Measurements from ENCODE around the gene ATF7IP2. TPM values are rescaled to one million over a fixed set of nuclear protein-coding genes. Genes with fewer than 3 reads are reported as not detected.
"Not testable (repeated sequence)": the region's sequence is repeated elsewhere in the genome, so short reads cannot be mapped to it uniquely, and the experiment has no call there.

The ATF7IP2 gene
- total and polyA plus RNA-seq, 5 donors, result 27.3 to 43.2 (median 29.3) TPM

DNA sequence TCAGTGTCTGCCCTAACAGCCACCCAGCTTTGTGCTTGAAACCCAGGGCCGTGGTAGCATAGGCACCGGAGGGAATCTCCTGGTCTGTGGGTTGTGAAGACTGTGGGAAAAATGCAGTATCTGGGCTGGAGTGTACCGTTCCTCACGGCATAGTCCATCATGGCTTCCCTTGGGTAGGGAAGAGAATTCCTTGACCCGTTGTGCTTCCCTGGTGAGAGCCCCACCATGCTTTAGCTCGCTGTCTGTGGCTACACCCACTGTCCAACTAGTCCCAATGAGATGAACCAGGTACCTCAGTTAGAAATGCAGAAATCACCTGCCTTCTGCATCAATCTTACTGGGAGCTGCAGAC, 67.3 kb downstream of the ATF7IP2 start:
- WGBS, result 98% methylated on average over 6 of the region's 6 CpGs
- intact Hi-C loops (cut with DNase I), result no loop called here
- ATAC-seq, result no peak
- Histone ChIP-seq H3K9me3 (ENCODE audit: control insufficient read depth, low read length) (no peaks in the 10 kb centered on the region), H3K27ac (ENCODE audit: low read length) (no peak overlapping the region), H3K4me1 (ENCODE audit: control insufficient read depth, insufficient read depth, low read length) (no peaks in the 10 kb centered on the region), H3K4me3 (ENCODE audit: low read length) (no peak overlapping the region), H3K27me3 (ENCODE audit: control insufficient read depth, insufficient read depth) (no peaks in the 10 kb centered on the region)
- DNase-seq, result no peak

DNA sequence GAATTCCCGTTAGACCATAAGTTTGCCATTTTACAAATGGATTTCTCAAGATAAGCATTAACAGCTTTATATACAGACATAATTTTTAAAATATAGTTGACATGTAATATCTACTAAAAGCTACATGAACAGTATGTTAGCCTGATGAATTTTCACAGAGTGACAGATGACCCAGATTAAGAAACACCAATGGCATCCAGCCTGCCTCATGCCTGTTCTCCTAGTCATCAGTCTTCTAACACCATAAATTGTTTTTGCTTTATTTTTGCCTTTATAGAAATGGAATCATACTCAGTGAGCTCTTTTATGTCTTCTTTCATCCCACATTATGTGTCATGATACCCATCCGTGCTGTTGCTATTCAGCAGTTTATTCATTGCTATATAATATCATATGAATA, 80.0 kb downstream of the ATF7IP2 start:
- intact Hi-C loops (cut with DNase I), result no loop called here
- no peak for ATAC-seq
- no peaks in the 10 kb centered on the region for H3K27me3 ChIP-seq (ENCODE audit: control insufficient read depth, insufficient read depth)
- no peaks in the 10 kb centered on the region for H3K4me1 ChIP-seq (ENCODE audit: control insufficient read depth, insufficient read depth, low read length)
- no peak for DNase-seq
- H3K4me3 ChIP-seq (ENCODE audit: low read length), result no peak overlapping the region
- 97% methylated on average over 2 of the region's 2 CpGs for WGBS
- H3K9me3 ChIP-seq (ENCODE audit: control insufficient read depth, low read length), result no peaks in the 10 kb centered on the region
- no peak overlapping the region for H3K27ac ChIP-seq (ENCODE audit: low read length)

DNA sequence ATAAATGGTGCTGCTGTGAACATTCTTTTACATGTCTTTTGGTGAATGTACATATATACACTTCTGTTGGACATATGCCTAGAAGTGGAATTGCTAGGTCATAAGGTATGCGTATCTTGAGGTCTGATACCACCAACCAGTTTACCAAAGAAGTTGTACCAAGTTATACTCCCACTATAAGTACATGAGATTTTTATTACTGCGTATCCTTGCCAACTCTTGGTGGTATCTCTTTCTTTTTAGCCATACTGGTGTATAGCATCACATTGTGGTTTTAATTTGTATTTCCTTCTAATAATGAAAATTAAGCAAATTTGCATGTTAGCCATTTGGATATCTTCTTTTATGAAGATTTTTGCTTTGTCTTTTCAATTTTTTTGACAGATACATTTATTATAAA, 80.5 kb downstream of the ATF7IP2 start:
- no peak for ATAC-seq

DNA sequence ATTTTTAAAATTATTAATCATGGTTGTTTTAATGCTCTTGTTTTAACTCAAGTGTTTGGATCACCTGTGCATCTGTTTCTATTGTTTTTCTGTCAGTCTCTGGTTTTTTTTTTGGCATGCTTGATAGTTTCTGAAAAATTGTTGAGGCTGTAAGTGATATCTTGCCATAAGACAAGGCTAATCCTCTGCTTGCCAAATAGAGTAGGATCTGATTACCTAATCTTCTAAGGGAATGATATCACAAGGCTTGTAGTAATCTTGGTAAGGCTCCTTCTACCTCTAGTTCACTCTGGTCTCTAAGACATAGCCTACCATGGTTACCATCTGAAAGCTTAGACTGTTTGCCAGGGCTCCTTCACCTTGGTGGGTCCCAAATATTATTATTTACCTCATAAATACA, 81.0 kb downstream of the ATF7IP2 start:
- H3K27ac ChIP-seq (ENCODE audit: low read length), result no peak overlapping the region
- H3K4me3 ChIP-seq (ENCODE audit: low read length), result no peak overlapping the region
- no peaks in the 10 kb centered on the region for H3K9me3 ChIP-seq (ENCODE audit: control insufficient read depth, low read length)
- H3K4me1 ChIP-seq (ENCODE audit: control insufficient read depth, insufficient read depth, low read length), result no peaks in the 10 kb centered on the region
- ATAC-seq, result no peak
- DNase-seq, result no peak
- H3K27me3 ChIP-seq (ENCODE audit: control insufficient read depth, insufficient read depth), result no peaks in the 10 kb centered on the region
- intact Hi-C loops (cut with DNase I), result no loop called here

More for the DNA sequence above, 80.5 kb downstream of the ATF7IP2 start:
- DNase-seq, result no peak
- WGBS, result 98% methylated on average over 2 of the region's 2 CpGs
- Histone ChIP-seq H3K27ac (ENCODE audit: low read length) (no peak overlapping the region), H3K9me3 (ENCODE audit: control insufficient read depth, low read length) (no peaks in the 10 kb centered on the region), H3K4me3 (ENCODE audit: low read length) (no peak overlapping the region), H3K27me3 (ENCODE audit: control insufficient read depth, insufficient read depth) (no peaks in the 10 kb centered on the region), H3K4me1 (ENCODE audit: control insufficient read depth, insufficient read depth, low read length) (no peaks in the 10 kb centered on the region)
- intact Hi-C loops (cut with DNase I), result no loop called here

DNA sequence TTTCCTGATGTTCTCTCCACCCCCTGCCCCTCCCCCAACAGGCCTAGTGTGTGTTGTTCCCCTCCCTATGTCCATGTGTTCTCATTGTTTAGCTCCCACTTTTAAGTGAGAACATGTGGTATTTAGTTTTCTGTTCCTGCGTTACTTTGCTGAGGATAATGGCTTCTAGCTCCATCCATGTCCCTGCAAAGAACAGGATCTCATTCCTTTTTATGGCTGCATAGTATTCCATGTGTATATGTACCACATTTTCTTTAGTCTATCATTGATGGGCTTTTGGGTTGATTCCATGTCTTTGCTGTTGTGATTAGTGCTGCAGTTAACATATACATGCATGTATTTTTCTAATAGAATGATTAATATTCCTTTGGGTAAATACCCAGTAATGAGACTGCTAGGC, 90.8 kb downstream of the ATF7IP2 start:
- H3K4me3 ChIP-seq (ENCODE audit: low read length); H3K9me3 ChIP-seq (ENCODE audit: control insufficient read depth, low read length); H3K27me3 ChIP-seq (ENCODE audit: control insufficient read depth, insufficient read depth); intact Hi-C loops (cut with DNase I); DNase-seq; H3K27ac ChIP-seq (ENCODE audit: low read length); ATAC-seq; H3K4me1 ChIP-seq (ENCODE audit: control insufficient read depth, insufficient read depth, low read length): not testable (repeated sequence)
- WGBS, result 98% methylated on average over 1 of the region's 1 CpG

DNA sequence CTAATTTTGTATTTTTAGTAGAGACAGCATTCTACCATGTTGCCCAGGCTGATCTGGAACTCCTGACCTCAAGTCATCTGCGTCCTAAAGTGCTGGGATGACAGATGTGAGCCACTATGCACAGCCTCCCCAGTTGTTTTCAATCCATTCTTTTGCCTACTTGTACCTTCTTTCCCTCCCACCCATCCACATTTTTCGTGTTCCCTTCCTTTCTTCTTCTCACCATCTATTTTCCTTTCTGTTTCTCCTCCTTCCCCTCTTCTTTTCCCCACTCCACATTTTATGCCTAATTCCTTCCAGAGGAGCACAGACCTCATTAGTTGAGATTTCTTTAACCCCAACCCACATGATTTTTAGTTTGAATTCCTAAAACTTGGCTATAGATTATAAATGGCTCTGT, 94.3 kb downstream of the ATF7IP2 start:
- intact Hi-C loops (cut with DNase I), result no loop called here
- H3K27me3 ChIP-seq (ENCODE audit: control insufficient read depth, insufficient read depth), result no peaks in the 10 kb centered on the region
- H3K27ac ChIP-seq (ENCODE audit: low read length), result no peak overlapping the region
- no peak overlapping the region for H3K4me3 ChIP-seq (ENCODE audit: low read length)
- DNase-seq, result no peak
- H3K9me3 ChIP-seq (ENCODE audit: control insufficient read depth, low read length), result no peaks in the 10 kb centered on the region
- WGBS, result 79% methylated on average over 2 of the region's 2 CpGs
- ATAC-seq, result no peak
- no peaks in the 10 kb centered on the region for H3K4me1 ChIP-seq (ENCODE audit: control insufficient read depth, insufficient read depth, low read length)

DNA sequence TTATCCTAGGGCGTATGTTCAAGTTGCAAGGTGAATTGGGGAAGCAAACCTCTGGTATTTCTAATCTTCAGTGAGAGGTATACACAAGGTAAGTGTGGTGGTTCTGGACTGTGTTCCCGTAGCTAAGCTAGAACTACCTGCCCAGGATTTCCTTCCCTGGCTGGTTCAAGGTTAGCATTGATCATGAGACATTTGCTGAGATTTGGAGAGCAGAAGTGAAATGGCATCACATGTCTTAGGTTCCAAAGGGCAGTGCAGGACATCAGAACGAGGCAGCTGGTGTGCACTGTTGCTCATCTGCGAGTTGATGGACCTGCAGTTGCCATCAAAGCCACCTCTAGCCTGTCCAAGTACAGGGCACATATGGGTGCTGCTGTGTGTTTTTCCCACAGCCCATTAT, 99.3 kb downstream of the ATF7IP2 start:
- no peaks in the 10 kb centered on the region for H3K27me3 ChIP-seq (ENCODE audit: control insufficient read depth, insufficient read depth)
- no peaks in the 10 kb centered on the region for H3K9me3 ChIP-seq (ENCODE audit: control insufficient read depth, low read length)
- no peak for DNase-seq
- WGBS, result 93% methylated on average over 4 of the region's 4 CpGs
- ATAC-seq, result no peak
- H3K4me1 ChIP-seq (ENCODE audit: control insufficient read depth, insufficient read depth, low read length), result no peaks in the 10 kb centered on the region
- H3K4me3 ChIP-seq (ENCODE audit: low read length), result no peak overlapping the region
- intact Hi-C loops (cut with DNase I), result no loop called here
- H3K27ac ChIP-seq (ENCODE audit: low read length), result no peak overlapping the region

DNA sequence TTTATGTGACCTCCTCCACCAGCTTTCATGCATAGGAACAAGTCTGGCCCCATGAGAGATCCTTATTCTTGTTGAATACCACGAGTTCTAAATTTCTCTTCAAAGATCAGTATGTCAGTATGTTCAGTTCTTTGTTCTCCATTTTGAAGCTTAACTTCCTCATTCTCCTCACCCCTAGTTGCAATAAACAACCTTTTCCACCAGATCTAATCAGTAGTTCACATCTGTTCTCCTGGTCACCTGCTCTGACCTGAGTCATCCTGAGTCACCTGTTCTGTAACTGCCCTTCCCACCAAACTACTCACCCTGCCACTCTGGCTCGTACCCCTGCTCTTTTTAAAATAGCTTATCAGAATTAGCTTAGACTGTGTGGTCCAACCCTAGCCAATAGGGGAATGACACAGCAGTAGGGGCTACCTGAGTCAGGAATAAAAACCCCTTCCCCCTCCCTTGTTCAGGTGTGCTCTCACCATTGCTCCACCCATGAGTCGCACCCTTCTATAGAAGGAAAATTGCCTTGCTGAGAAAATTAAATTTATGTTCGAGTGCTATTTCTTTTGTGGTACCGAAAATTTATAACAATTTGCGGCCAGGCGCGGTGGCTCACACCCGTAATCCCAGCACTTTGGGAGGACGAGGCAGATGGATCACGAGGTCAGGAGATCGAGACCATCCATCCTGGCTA, 100.0 kb downstream of the ATF7IP2 start:
- H3K27ac ChIP-seq (ENCODE audit: low read length), result no peak overlapping the region
- H3K4me3 ChIP-seq (ENCODE audit: low read length), result no peak overlapping the region
- DNase-seq, result no peak
- intact Hi-C loops (cut with DNase I), result no loop called here
- no peaks in the 10 kb centered on the region for H3K4me1 ChIP-seq (ENCODE audit: control insufficient read depth, insufficient read depth, low read length)
- 94% methylated on average over 12 of the region's 12 CpGs for WGBS
- H3K9me3 ChIP-seq (ENCODE audit: control insufficient read depth, low read length), result no peaks in the 10 kb centered on the region
- ATAC-seq, result no peak
- H3K27me3 ChIP-seq (ENCODE audit: control insufficient read depth, insufficient read depth), result no peaks in the 10 kb centered on the region

DNA sequence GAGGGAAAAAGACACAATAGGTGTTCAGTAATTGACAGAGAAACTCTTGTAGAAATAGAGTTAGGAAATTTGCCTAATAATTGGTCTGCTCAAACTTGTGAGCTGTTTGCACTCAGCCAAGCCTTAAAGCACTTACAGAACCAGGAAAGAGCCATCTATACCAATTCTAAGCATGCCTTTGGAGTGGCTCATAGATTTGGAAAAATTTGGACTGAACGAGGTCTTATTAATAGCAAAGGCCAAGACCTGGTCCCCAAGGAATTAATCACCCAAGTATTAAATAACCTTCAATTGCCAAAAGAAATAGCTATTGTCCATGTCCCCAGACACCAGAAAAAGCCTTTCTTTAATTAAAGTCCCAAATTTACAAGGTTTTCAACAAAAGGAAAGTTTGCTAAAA, 104.3 kb downstream of the ATF7IP2 start:
- intact Hi-C loops (cut with DNase I), result no loop called here
- WGBS, result 41% methylated on average over 1 of the region's 1 CpG
- ATAC-seq, result no peak

DNA sequence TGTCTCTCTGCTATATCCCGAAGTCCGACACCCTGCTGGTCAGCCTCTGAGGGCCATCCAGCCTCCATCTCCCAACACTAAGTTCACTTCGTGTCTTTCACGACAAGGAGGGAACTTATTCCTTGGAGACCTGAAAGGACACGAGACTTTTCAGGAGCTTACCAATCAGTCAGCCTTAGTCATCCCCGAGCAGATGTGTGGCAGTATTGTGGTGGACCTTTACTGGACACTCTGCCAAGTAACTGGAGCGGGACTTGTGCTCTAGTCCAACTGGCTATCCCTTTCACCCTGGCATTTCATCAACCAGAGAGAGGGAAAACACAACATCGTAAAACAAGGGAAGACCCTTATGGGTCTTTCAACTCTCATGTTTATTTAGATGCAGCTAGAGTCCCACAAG, 107.4 kb downstream of the ATF7IP2 start:
- Histone ChIP-seq H3K9me3 (ENCODE audit: control insufficient read depth, low read length) (no peaks in the 10 kb centered on the region), H3K4me1 (ENCODE audit: control insufficient read depth, insufficient read depth, low read length) (no peaks in the 10 kb centered on the region), H3K27ac (ENCODE audit: low read length) (no peak overlapping the region), H3K27me3 (ENCODE audit: control insufficient read depth, insufficient read depth) (no peaks in the 10 kb centered on the region), H3K4me3 (ENCODE audit: low read length) (no peak overlapping the region)
- WGBS, result 92% methylated on average over 8 of the region's 8 CpGs
- ATAC-seq, result no peak
- DNase-seq, result no peak
- intact Hi-C loops (cut with DNase I), result no loop called here

More for the DNA sequence above, 104.3 kb downstream of the ATF7IP2 start:
- Histone ChIP-seq H3K27me3 (ENCODE audit: control insufficient read depth, insufficient read depth) (no peaks in the 10 kb centered on the region), H3K27ac (ENCODE audit: low read length) (no peak overlapping the region), H3K4me1 (ENCODE audit: control insufficient read depth, insufficient read depth, low read length) (no peaks in the 10 kb centered on the region), H3K9me3 (ENCODE audit: control insufficient read depth, low read length) (no peaks in the 10 kb centered on the region), H3K4me3 (ENCODE audit: low read length) (no peak overlapping the region)
- DNase-seq, result no peak

DNA sequence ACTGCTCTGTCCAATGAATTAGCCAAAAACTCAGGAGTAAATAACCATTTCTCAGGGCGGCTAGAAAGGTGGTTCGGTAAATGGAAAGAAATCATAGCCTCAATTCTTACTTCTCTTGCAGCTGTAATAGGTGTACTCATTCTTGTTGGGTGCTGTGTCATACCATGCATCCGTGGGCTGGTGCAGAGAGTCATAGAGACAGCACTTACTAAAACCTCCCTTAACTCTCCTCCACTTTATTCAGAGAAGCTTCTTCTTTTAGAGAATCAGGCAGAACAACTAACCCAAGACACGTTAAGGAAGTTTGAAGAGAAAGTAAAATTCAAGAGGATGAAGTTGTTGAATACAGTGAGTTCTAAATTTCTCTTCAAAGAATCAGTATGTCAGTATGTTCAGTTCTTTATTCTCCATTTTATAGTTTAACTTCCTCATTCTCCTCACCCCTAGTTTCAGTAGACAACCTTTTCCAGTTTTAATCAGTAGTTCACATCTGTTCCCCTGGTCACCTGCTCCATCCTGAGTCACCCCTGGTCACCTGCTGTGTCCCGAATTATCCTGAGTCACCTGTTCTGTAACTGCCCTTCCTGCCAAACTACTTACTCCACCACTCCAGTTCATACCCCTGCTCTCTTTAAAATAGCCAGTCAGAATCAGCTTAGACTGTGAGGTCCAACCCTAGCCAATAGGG, 108.6 kb downstream of the ATF7IP2 start:
- Histone ChIP-seq H3K4me1 (ENCODE audit: control insufficient read depth, insufficient read depth, low read length) (no peaks in the 10 kb centered on the region), H3K4me3 (ENCODE audit: low read length) (no peak overlapping the region), H3K9me3 (ENCODE audit: control insufficient read depth, low read length) (no peaks in the 10 kb centered on the region), H3K27ac (ENCODE audit: low read length) (no peak overlapping the region), H3K27me3 (ENCODE audit: control insufficient read depth, insufficient read depth) (no peaks in the 10 kb centered on the region)
- DNase-seq (no peak), ATAC-seq (no peak)
- intact Hi-C loops (cut with DNase I), result no loop called here
- whole genome bisulfite sequencing, result 74% methylated on average over 5 of the region's 5 CpGs

DNA sequence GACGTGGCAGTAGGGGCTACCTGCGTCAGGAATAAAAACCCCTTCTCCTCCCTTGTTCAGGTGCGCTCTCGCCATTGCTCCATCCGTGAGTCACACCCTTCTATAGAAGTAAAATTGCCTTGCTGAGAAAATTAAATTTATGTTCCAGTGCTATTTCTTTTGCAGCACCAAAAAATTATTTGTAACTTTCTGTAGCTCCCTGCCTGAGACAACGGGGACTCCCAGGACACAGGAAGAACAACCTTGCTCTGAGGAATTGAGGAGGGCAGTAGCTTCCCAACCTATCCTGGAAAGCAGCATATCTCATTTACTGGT, 109.1 kb downstream of the ATF7IP2 start:
- DNase-seq (no peak), ATAC-seq (no peak)
- Histone ChIP-seq H3K4me3 (ENCODE audit: low read length) (no peak overlapping the region), H3K27ac (ENCODE audit: low read length) (no peak overlapping the region), H3K9me3 (ENCODE audit: control insufficient read depth, low read length) (no peaks in the 10 kb centered on the region), H3K27me3 (ENCODE audit: control insufficient read depth, insufficient read depth) (no peaks in the 10 kb centered on the region), H3K4me1 (ENCODE audit: control insufficient read depth, insufficient read depth, low read length) (no peaks in the 10 kb centered on the region)
- intact Hi-C loops (cut with DNase I), result no loop called here
- 97% methylated on average over 6 of the region's 6 CpGs for WGBS
